Mucosa of descending colon (tissue), 3 donors: ENCODE results near the gene WBP1L. TPM values are rescaled to one million over a fixed set of nuclear protein-coding genes. Genes with fewer than 3 reads are reported as not detected.
"Not testable (repeated sequence)": the region's sequence is repeated elsewhere in the genome, so short reads cannot be mapped to it uniquely, and the experiment has no call there.

Source experiments
- ATAC-seq: fragments of 200-7000 bp; cut with Tn5 transposase; one replicate; pipeline ENCODE4 v1.9.1; 2020; ENCODE audit warnings: mild to moderate bottlenecking, moderate library complexity
- DNase-seq, 3 donors: peaks; one replicate each; pipeline ENCODE4 v3.0.0-alpha.2; 2020
- H3K36me3 ChIP-seq: fragments of 200-600 bp; one replicate; pipeline ENCODE4 v1.8.0; 2021; ENCODE audit warnings: low read depth, mild to moderate bottlenecking
- H3K4me1 ChIP-seq: fragments of 200-600 bp; one replicate; pipeline ENCODE4 v1.8.0; 2021; ENCODE audit warnings: low read depth, mild to moderate bottlenecking
- H3K4me3 ChIP-seq: fragments of 200-600 bp; one replicate; pipeline ENCODE4 v1.8.0; 2021; ENCODE audit warnings: mild to moderate bottlenecking
- H3K9me3 ChIP-seq: fragments of 200-600 bp; one replicate; pipeline ENCODE4 v1.8.0; 2021; ENCODE audit warnings: mild to moderate bottlenecking
- intact Hi-C, 2 donors: fragments of 100-400 bp; cut with DNase I in 1 of 2; cut with micrococcal nuclease in 1 of 2; formaldehyde crosslinking; loops; one replicate each; pipeline versions ENCODE4 v1.11.0 to v1.11.1; 2022; cut with DNase I, micrococcal nuclease
- long read RNA-seq, 2 donors: library from polyadenylated mRNA; unstranded; transcript quantifications; one replicate each; pipeline ENCODE4 v2.0.0, GENCODE V29; 2019 to 2021
- total RNA-seq, 3 donors: library from RNA; stranded (reverse); fragmentation: NEBNext Ultra II Directional in 2 of 3; extraction: Animal tissue kit (Norgen Biotek cat#: 25700) in 2 of 3; gene quantifications; one replicate each; pipeline versions ENCODE4 v1.2.1 to v1.2.4, GENCODE V29; 2021 to 2023
- TF ChIP-seq, protein P1 (sequence below): fragments of 200-600 bp; IDR thresholded peaks from one replicate; pipeline ENCODE4 v1.8.0; 2022; ENCODE audit warnings: antibody characterized with exemption, mild to moderate bottlenecking
- donor health status: DM: no; HTN: no; CAD: no; lungs with moderate emphysema.
- donor health status: DM: no; HTN: no; CAD: no.
- donor health status: DM: no; HTN: yes; CAD: no.

WBP1L gene
- 10 to 100 TPM; 38.9 to 61.3 (median 51.0) TPM for total RNA-seq
- long read RNA-seq, donor 1, full-length matches to known transcripts, result 12 of 30 reads
- long read RNA-seq, donor 1, partial matches to known transcripts, result 5 of 30 reads
- long read RNA-seq, donor 1, other reads (novel, unspliced or antisense), result 13 of 30 reads
- long read RNA-seq, donor 2, partial matches to known transcripts, result 1 of 6 reads
- long read RNA-seq, donor 2, other reads (novel, unspliced or antisense), result 5 of 6 reads

DNA sequence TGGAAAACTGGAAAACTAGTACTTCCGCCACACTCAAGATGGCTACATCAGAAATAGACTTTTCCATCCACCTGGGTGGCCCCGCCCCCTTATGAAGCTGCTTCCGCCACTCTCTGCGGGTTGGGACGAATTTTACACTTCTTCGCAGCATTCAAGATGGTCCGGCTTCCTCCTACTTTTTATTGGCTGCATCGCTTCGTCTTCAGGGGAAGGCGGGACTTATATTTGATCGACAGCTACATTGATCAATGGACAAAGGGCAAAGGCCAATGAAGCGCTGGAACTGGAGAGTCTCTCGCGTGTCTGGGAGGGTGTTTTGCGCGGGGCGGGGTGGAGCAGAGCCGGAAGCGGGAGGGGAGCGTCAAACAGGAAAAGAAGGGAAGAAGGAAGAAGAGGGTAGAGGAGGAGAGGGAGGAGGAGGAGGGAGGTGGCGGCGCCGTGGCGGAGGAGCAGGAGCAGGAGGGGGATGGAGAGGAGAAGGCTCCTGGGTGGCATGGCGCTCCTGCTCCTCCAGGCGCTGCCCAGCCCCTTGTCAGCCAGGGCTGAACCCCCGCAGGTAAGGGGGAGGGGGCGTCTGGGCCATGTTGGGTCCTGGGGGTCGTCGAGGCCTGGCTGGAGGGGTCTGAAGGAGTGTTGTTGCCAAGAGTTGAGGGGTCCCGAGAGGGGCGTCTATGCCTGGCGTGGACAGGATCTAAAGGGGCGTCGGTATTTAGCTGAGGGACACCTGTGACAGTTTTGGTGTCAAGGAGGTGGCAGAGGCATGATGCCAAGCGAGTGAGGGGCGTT lies at the start of gene WBP1L:
WBP1L (plus strand) TSS at position 361 of the 786 bp plus-strand sequence; CDS start at position 467, 106 bp downstream.
- TF ChIP-seq, protein P1, sequence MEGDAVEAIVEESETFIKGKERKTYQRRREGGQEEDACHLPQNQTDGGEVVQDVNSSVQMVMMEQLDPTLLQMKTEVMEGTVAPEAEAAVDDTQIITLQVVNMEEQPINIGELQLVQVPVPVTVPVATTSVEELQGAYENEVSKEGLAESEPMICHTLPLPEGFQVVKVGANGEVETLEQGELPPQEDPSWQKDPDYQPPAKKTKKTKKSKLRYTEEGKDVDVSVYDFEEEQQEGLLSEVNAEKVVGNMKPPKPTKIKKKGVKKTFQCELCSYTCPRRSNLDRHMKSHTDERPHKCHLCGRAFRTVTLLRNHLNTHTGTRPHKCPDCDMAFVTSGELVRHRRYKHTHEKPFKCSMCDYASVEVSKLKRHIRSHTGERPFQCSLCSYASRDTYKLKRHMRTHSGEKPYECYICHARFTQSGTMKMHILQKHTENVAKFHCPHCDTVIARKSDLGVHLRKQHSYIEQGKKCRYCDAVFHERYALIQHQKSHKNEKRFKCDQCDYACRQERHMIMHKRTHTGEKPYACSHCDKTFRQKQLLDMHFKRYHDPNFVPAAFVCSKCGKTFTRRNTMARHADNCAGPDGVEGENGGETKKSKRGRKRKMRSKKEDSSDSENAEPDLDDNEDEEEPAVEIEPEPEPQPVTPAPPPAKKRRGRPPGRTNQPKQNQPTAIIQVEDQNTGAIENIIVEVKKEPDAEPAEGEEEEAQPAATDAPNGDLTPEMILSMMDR, result no peak
- H3K36me3 ChIP-seq, result no peaks in the 10 kb centered on the region
- H3K4me1 ChIP-seq, result no peaks in the 10 kb centered on the region
- intact Hi-C loops, result loop anchor here in 1 of 2 donors (10.0 kb wide), 1 partner anchor 71 kb away; no protein-coding TSS in a partner anchor
- H3K9me3 ChIP-seq, result no peaks in the 10 kb centered on the region
- H3K4me3 ChIP-seq, result peak within 1 kb of the TSS; percentile 89
- ATAC-seq, result peak; percentile 98
- peak; percentile 96 to 99 (median 97) for DNase-seq

DNA sequence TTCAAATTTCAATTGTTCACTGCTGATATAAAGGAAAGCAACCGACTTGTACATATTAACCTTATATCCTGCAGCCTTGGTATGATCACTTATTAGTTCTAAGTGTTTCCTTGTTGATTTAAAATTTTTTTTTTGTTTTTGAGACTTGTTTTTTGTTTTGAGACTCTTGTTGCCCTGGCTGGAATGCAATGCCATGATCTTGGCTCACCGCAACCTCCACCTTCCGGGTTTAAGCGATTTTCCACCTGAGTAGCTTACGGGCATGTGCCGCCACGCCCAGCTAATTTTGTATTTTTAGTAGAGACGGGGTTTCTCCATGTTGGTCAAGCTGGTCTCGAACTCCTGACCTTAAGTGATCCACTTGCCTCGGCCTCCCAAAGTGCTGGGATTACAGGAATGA lies 48.3 kb upstream of the WBP1L start:
- H3K4me3 ChIP-seq, H3K9me3 ChIP-seq, H3K36me3 ChIP-seq, ATAC-seq, H3K4me1 ChIP-seq, intact Hi-C loops, DNase-seq: not testable (repeated sequence)

DNA sequence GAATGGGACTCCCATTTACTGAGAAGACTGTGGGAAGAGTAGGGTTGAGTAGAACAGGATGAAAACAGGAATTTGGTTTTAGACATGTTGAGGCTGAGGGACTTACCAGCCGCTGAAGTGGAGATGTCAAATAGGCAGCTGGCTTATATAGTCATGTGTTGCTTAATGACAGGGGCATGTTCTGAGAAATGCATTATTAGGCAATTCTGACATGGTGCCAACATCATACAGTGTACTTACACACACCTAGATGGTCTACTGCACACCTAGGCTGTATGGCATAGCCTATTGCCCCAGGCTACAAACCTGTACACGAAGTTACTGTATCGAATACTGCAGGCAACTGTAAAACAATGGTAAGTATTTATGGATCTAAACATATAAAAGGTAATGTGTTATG lies 47.0 kb upstream of the WBP1L start:
- no peaks in the 10 kb centered on the region for H3K9me3 ChIP-seq
- ATAC-seq, result no peak
- intact Hi-C loops, result no loop called here
- no peak overlapping the region for H3K4me3 ChIP-seq
- H3K4me1 ChIP-seq, result no peaks in the 10 kb centered on the region
- H3K36me3 ChIP-seq, result no peaks in the 10 kb centered on the region
- TF ChIP-seq, protein P1, result no peak
- no peak for DNase-seq

DNA sequence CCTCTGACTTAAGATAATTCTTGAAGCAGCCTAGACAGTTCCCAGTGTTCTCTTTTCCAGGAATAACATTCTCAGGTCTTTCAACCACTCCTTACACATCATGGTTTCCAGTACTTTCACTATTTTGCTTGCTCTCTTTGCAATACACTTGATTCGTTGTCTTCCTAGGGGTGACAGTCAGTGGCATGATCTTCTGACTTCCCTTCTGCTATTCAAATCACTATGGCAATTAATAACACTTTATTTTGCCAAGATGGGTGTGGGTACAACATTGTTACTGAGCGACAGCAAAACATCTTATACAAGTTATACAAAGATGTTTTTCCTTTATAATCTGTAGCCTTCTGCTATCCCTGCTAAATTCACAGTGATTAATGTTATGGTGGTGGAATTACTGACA lies 44.9 kb upstream of the WBP1L start:
- TF ChIP-seq, protein P1, result no peak
- no peak for ATAC-seq
- Histone ChIP-seq H3K4me1 (no peaks in the 10 kb centered on the region), H3K4me3 (no peak overlapping the region), H3K36me3 (no peaks in the 10 kb centered on the region), H3K9me3 (no peaks in the 10 kb centered on the region)
- DNase-seq, result no peak
- intact Hi-C loops, result no loop called here

DNA sequence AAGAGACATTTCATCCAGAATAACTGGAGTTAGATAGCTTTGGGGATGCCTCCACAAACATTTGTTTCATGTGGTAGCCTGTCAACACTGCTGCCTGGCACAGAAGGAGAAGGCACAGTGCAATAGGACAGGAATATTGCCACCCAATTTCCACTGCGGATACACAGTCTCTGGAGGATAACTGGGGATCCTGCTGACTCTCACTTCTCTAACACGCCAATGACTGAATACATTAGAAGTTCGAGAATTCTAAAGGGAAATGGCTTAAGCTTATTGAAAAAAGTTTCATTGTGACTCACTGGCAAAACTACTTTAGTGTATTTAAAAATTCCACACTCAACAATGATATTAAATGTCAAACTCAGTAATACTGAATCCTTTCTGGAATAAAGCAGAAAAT lies 42.5 kb upstream of the WBP1L start:
- TF ChIP-seq, protein P1, result no peak
- ATAC-seq (no peak), DNase-seq (no peak)
- H3K36me3 ChIP-seq, result no peaks in the 10 kb centered on the region
- no peak overlapping the region for H3K4me3 ChIP-seq
- intact Hi-C loops, result no loop called here
- no peaks in the 10 kb centered on the region for H3K4me1 ChIP-seq
- H3K9me3 ChIP-seq, result no peaks in the 10 kb centered on the region

DNA sequence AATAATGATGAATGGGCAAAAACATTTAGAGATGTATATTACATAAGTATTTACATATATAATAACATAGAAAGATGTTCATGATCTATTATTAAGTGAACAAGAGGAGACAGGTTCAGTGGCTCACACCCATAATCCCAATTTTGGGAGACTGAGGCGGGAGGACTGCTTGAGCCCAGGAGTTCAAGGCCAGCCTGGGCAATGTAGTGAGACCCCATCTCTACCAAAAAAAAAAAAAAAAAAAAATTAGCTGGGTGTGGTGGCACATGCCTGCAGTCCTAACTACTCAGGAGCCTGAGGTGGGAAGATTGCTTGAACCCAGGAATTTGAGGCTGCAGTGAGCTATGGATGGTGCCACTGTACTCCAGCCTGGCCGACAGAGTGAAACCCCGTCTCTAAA lies 42.0 kb upstream of the WBP1L start:
- TF ChIP-seq, protein P1, result no peak
- H3K4me1 ChIP-seq, result no peaks in the 10 kb centered on the region
- H3K9me3 ChIP-seq, result no peaks in the 10 kb centered on the region
- H3K36me3 ChIP-seq, result no peaks in the 10 kb centered on the region
- H3K4me3 ChIP-seq, result no peak overlapping the region
- DNase-seq (no peak), ATAC-seq (no peak)
- intact Hi-C loops, result no loop called here
